ENCODE results near the gene ERCC8.

GRCh38 chr5:60896991-60897390 lies 47.9 kb downstream of the ERCC8 start:
- no peak for TF ChIP-seq CTCF (conservative IDR thresholded peaks at IDR 0.05; ENCODE audit: low read depth, low read length)
- no peak for TF ChIP-seq EZH2 (IDR thresholded peaks at IDR 0.05; ENCODE audit: borderline replicate concordance, low read depth, low read length, poor library complexity, severe bottlenecking)
